Activated CD4-positive, alpha-beta T cell treated with anti-CD3 and anti-CD28 coated beads for 36 hours (primary cell): ENCODE measurements around the gene TRMT61B. TPM values are rescaled to one million over a fixed set of nuclear protein-coding genes. Genes with fewer than 3 reads are reported as not detected.
A peak's percentile ranks its signal among the peaks of the same experiment; 100 is the strongest.

Experiments
- ATAC-seq: fragments of 200-7000 bp; cut with Tn5 transposase; one replicate; pipeline ENCODE4 v1.10.0; 2021; ENCODE audit warnings: mild to moderate bottlenecking, moderate library complexity
- CTCF ChIA-PET: fragments of 350-600 bp; sonication (Branson Sonifier 250); formaldehyde crosslinking; loops from one replicate; lab custom pipeline; 2021; ENCODE audit warnings: antibody characterized with exemption; lab: Charles Lee
- POLR2A ChIA-PET: fragments of 350-600 bp; sonication (Branson Sonifier 250); formaldehyde crosslinking; loops from one replicate; lab custom pipeline; 2021; ENCODE audit warnings: antibody characterized with exemption, inconsistent platforms; lab: Charles Lee
- DNase-seq: peaks from one replicate; pipeline ENCODE4 v3.0.0-alpha.2; 2020
- H3K27ac Mint-ChIP-seq: one replicate; pipeline ENCODE4 v1.8.0; 2021; ENCODE audit warnings: mixed read lengths
- H3K27me3 Mint-ChIP-seq: one replicate; pipeline ENCODE4 v1.8.0; 2021; ENCODE audit warnings: mixed read lengths
- H3K36me3 Mint-ChIP-seq: one replicate; pipeline ENCODE4 v1.8.0; 2021; ENCODE audit warnings: low read depth, mixed read lengths
- H3K4me1 Mint-ChIP-seq: one replicate; pipeline ENCODE4 v1.8.0; 2021; ENCODE audit warnings: mixed read lengths
- H3K4me3 Mint-ChIP-seq: one replicate; pipeline ENCODE4 v1.8.0; 2021; ENCODE audit warnings: mild to moderate bottlenecking, moderate library complexity, mixed read lengths
- H3K9me3 Mint-ChIP-seq: one replicate; pipeline ENCODE4 v1.8.0; 2021; ENCODE audit warnings: low read depth, mixed read lengths
- intact Hi-C, 2 experiments: fragments of 100-400 bp; cut with DNase I in 1 of 2; cut with micrococcal nuclease in 1 of 2; formaldehyde crosslinking; loops; one replicate each; pipeline versions ENCODE4 v1.14.2 to v1.15.1; 2022 to 2024; cut with DNase I, micrococcal nuclease
- total RNA-seq, 2 experiments: library from RNA; stranded (reverse); gene quantifications; one replicate each; pipeline ENCODE4 v1.2.3, GENCODE V29; 2021

The TRMT61B gene
- total RNA-seq, 2 experiments from 2014 or later: 22.0 to 22.2 TPM

DNA sequence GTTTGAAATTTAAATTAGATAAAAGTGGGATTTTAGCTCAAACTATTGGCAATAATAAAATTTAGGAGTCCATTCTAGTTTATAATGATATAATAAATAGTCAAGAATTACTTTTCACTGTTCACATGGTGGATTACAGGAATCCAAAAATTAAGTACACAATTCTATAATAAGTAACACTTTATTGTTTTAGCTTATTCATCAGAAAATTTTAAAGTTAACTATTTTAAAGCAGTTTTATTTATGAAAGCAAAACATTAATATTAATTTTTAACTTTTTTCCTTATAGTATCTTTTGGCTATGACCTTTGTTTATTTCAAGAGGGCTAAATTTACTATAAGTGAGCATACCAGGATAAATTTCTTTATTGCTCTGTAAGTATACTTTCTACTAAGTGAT lies 48.1 kb downstream of the TRMT61B start:
- Mint-ChIP-seq H3K27me3 (peaks cover 2% of the 10 kb centered on the region), H3K4me3 (no peak overlapping the region), H3K9me3 (no peaks in the 10 kb centered on the region), H3K27ac (no peak overlapping the region), H3K4me1 (peaks cover 7% of the 10 kb centered on the region), H3K36me3 (no peaks in the 10 kb centered on the region)
- ChIA-PET POLR2A (no interaction called here), CTCF (interaction anchor here (0.5 to 1.2 kb wide), 7 partner anchors 24 to 296 kb away, joined by 3 to 4 read pairs (median 3); partner anchors contain the start of gene TRMT61B)
- intact Hi-C loops: loop anchor here in 1 of 2 experiments (5.0 to 10.0 kb wide), 2 partner anchors 103 to 135 kb away; no protein-coding TSS in a partner anchor
- ATAC-seq (no peak), DNase-seq (no peak)

DNA sequence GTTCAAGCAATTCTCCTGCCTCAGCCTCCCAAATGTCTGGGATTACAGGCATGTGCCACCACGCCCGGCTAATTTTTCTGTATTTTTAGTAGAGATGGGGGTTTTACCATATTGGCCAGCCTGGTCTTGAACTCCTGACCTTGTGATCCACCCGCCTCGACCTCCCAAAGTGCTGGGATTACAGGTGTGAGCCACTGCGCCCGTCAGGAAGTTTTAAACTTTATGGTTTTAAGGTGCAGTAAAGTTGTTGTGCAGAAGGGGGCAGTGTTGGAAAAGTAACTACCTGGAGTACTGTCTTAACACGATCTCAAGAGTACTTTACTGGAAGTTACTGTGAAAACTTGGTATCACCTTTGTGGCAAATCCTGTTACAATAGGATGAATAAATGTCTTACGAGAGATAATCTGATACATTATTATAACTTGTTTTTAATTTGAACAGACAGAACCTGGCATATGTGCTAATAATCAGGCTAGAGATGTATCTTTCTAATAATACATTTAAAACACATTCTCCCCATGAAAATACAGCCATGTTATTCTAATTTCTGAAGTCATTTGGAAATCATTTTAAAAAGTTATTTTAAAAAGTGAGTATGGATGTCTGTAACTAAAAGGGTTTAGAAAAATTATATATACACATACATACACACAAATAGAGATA lies 48.7 kb downstream of the TRMT61B start:
- intact Hi-C loops: loop anchor here (1.0 to 10.0 kb wide), 7 partner anchors 73 to 375 kb away; partner anchors contain the start of gene WDR43 (in 2 of the 2)
- Mint-ChIP-seq H3K4me3 (no peak overlapping the region), H3K9me3 (no peaks in the 10 kb centered on the region), H3K27me3 (peaks cover 2% of the 10 kb centered on the region), H3K36me3 (no peaks in the 10 kb centered on the region), H3K27ac (no peak overlapping the region), H3K4me1 (peaks cover 7% of the 10 kb centered on the region)
- ATAC-seq: peak; percentile 88
- ChIA-PET CTCF (interaction anchor here (0.8 to 2.8 kb wide), 20 partner anchors 10 to 296 kb away, joined by 3 to 15 read pairs (median 4); partner anchors contain the start of gene TRMT61B), POLR2A (no interaction called here)
- DNase-seq: peak; percentile 72

DNA sequence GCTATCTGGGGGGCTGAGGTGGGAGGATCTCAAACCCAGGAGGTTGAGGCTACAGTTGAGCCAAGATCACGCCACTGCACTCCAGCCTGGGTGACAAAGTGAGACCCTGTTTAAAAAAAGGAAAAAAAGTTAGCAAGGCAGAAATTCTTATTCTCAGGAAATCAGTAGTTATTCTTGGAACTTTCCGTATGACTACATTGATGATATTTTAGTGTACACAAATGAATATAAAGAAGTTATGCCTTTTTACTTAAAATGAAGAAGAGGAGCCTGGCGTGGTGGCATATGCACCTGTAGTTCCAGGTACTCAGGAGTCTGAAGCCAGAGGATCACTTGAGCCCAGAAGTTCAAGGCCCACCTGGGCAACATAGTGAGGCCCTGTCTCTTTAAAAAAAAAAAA lies 52.1 kb downstream of the TRMT61B start:
- Mint-ChIP-seq H3K27ac (no peak overlapping the region), H3K27me3 (no peaks in the 10 kb centered on the region), H3K36me3 (no peaks in the 10 kb centered on the region), H3K4me1 (peaks cover 7% of the 10 kb centered on the region), H3K9me3 (no peaks in the 10 kb centered on the region), H3K4me3 (no peak overlapping the region)
- ChIA-PET POLR2A (no interaction called here), CTCF (interaction anchor here (1.2 kb wide), 1 partner anchor 73 kb away, joined by 3 read pairs; no protein-coding TSS in a partner anchor)
- DNase-seq: no peak
- intact Hi-C loops: no loop called here
- peak; percentile 19 for ATAC-seq

DNA sequence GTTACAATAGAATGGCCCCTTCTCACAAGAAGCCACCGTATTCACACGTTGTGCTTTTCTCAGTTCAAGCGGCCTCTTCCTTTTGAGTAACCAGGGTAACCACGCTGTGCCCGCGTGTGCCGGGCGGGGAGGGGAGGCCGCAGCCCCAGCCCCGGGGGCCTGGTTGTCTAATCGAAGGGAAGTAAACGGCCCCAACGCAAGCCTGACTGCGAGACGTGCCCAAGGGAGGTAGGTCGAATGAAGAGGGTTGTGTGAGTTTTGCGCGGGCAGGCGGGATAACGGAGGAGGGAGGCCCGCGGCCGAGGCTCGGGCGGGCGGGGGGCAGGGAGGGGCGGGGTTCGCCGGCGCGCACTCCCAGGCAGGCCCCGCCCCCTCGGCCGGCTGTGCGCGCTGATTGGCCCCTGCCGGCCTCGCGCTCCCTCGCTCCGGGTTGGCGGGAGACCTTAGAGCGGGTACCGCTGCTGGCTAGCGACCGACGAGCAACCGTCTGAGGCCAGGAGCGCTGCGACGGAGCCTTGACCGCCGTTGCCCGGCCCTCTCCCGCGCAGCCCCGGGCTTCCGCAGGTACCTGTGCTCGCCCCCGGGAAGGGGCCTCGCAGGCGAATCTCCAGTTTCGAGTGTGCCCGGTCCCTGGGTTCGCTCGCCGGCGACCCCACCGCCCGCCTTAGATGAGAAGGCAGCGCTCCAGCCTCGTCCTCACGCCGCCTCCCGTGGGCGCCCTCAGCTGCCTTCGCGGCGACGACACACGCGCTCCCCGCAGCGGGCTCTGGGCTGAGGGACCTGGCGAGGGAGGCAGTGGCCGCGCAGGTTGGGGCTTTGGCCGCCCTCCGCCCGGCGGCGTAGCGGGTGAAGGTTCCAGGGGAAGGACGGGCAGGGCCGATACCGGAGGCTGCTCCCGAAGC lies 59.5 kb downstream of the TRMT61B start, which contains the start of gene SPDYA:
TSS of gene SPDYA (plus strand) at position 451 of the 902 bp plus-strand sequence. CDS start 5,181 bp downstream, outside the sequence.
- Mint-ChIP-seq H3K36me3 (peaks cover 2% of the 10 kb centered on the region), H3K4me3 (peak within 1 kb of the TSS; percentile 59), H3K27me3 (no peaks in the 10 kb centered on the region), H3K9me3 (no peaks in the 10 kb centered on the region), H3K4me1 (peaks cover 14% of the 10 kb centered on the region), H3K27ac (no peak within 1 kb of the TSS)
- ChIA-PET CTCF (interaction anchor here (0.5 to 2.4 kb wide), 5 partner anchors 10 to 1087 kb away, joined by 3 to 8 read pairs (median 4); no protein-coding TSS in a partner anchor), POLR2A (interaction anchor here (0.6 kb wide), 1 partner anchor 263 kb away, joined by 6 read pairs; no protein-coding TSS in a partner anchor)
- DNase-seq: peak; percentile 90
- intact Hi-C loops: loop anchor here (1.0 to 5.0 kb wide), 8 partner anchors 59 to 307 kb away; partner anchors contain the start of genes PPP1CB (in 2 of the 2), TRMT61B (in 2 of the 2), CLIP4 (in 1 of the 2) and WDR43 (in 1 of the 2)
- ATAC-seq: peak; percentile 95

DNA sequence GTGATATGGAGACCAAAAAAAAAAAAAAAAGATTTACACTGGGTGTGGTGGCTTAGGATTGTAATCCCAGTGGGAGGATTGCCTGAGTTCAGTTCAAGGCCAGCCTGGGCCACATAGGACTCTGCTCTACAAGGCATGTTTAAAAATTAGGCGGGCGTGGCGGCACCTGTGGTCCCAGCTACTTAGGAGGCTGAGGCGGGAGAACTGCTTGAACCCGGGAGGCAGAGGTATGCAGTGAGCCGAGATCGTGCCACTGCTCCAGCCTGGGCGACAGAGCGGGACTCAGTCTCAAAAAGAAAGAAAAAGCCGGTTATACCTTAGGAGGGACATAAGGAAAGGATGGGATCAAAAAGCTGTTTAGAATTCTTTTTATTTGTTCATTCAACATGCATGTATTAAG lies 60.2 kb downstream of the TRMT61B start:
- intact Hi-C loops: loop anchor here (1.0 to 5.0 kb wide), 8 partner anchors 59 to 307 kb away; partner anchors contain the start of genes PPP1CB (in 2 of the 2), TRMT61B (in 2 of the 2), CLIP4 (in 1 of the 2) and WDR43 (in 1 of the 2)
- peak; percentile 11 for DNase-seq
- ChIA-PET CTCF (interaction anchor here (0.5 to 2.5 kb wide), 6 partner anchors 9 to 1086 kb away, joined by 3 to 9 read pairs (median 4); no protein-coding TSS in a partner anchor), POLR2A (interaction anchor here (0.6 kb wide), 1 partner anchor 263 kb away, joined by 6 read pairs; no protein-coding TSS in a partner anchor)
- no peaks in the 10 kb centered on the region for H3K27me3 Mint-ChIP-seq
- H3K9me3 Mint-ChIP-seq: no peaks in the 10 kb centered on the region
- peaks cover 2% of the 10 kb centered on the region for H3K36me3 Mint-ChIP-seq
- H3K4me1 Mint-ChIP-seq: peaks cover 14% of the 10 kb centered on the region
- H3K4me3 Mint-ChIP-seq: peak overlapping the region; percentile 59
- no peak for ATAC-seq
- H3K27ac Mint-ChIP-seq: no peak overlapping the region

DNA sequence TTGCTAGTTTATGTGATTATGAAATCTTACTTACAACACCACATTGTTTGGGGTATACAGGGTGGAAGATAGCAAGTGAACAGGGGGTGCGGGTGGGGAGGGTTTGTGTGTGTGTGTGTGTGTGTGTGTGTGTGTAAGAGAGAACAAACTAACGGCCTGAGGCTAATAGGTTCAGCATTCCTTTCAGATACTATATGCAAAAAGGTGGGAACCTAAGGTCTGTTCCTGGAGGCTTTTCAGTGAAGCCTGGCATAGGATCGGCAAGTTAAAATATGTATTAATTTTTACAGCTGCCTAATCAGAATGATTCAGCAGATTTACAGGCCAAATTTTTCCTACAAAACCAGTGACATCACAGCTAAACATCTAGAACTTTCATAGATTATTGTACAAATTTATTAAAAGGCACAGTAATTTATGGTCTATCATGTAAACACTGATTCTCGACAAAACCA lies 67.1 kb downstream of the TRMT61B start:
- no peak overlapping the region for H3K27ac Mint-ChIP-seq
- CTCF ChIA-PET: interaction anchor here (1.2 to 2.0 kb wide), 4 partner anchors 14 to 236 kb away, joined by 3 to 7 read pairs (median 4); no protein-coding TSS in a partner anchor

DNA sequence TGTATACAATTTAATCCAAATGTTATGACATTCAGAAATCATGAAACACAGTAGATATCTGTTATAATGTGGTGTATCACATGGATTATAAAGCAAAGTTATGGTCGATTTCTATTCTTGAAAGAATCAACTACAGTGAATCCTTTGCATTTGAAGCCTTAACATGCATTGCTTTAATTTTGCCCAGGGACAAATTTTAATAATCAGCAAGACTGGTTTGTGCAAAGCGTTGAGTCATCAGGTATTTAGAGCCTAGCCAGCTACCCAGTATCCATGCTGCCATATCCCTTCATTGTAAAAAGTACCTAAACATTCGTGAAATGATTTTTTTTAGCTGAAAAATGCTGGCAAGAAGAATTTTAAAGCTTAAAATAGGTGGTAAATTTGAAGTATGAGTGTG lies 68.4 kb downstream of the TRMT61B start:
- H3K4me1 Mint-ChIP-seq: peaks cover 9% of the 10 kb centered on the region
- H3K27me3 Mint-ChIP-seq: no peaks in the 10 kb centered on the region
- H3K36me3 Mint-ChIP-seq: peaks cover 41% of the 10 kb centered on the region
- H3K27ac Mint-ChIP-seq: no peak overlapping the region
- ChIA-PET CTCF (interaction anchor here (1.2 to 1.7 kb wide), 2 partner anchors 19 to 235 kb away, joined by 3 to 4 read pairs; no protein-coding TSS in a partner anchor), POLR2A (no interaction called here)
- ATAC-seq: no peak
- DNase-seq: no peak
- no peaks in the 10 kb centered on the region for H3K9me3 Mint-ChIP-seq
- no peak overlapping the region for H3K4me3 Mint-ChIP-seq
- intact Hi-C loops: no loop called here

More for the DNA sequence above, 67.1 kb downstream of the TRMT61B start:
- Mint-ChIP-seq H3K4me1 (peaks cover 2% of the 10 kb centered on the region), H3K4me3 (no peak overlapping the region), H3K27me3 (no peaks in the 10 kb centered on the region), H3K36me3 (peaks cover 31% of the 10 kb centered on the region), H3K9me3 (no peaks in the 10 kb centered on the region)
- ATAC-seq (no peak), DNase-seq (no peak)
- intact Hi-C loops: no loop called here
- POLR2A ChIA-PET: no interaction called here

Other genes with a start within 250 kb of the TRMT61B start
- gene PPP1CB, start 118.5 kb downstream of the TRMT61B start, total RNA-seq: 100 to 1,000 TPM; 153 to 213 TPM
- 1 to 10 TPM in 1 of 2 experiments, under 1 TPM in 1; 0.93 to 1.2 TPM for gene SPDYA, start 59.5 kb downstream of the TRMT61B start, total RNA-seq
- 100 to 1,000 TPM; 109 to 170 TPM for gene WDR43, start 24.4 kb upstream of the TRMT61B start, total RNA-seq
- gene TOGARAM2, start 111.0 kb upstream of the TRMT61B start, total RNA-seq: 1 to 10 TPM; 2.7 to 3.3 TPM
- not detected for gene PCARE, start 204.2 kb upstream of the TRMT61B start, total RNA-seq
- gene CLIP4, start 245.1 kb upstream of the TRMT61B start, total RNA-seq: 10 to 100 TPM; 19.5 to 22.7 TPM